SK-N-SH treated with all-trans-retinoic acid at 6 μM for 48 hours (cell line): ENCODE measurements around the gene CLEC17A.

Experiments used
- ATAC-seq: fragments of 200-7000 bp; cut with Tn5 transposase; 3 replicates; pipeline ENCODE4 v1.9.1; 2020; ENCODE audit warnings: mild to moderate bottlenecking, moderate library complexity
- ARNTL ChIP-seq: fragments of 450-650 bp; formaldehyde crosslinking; IDR thresholded peaks from 2 replicates; pipeline ENCODE4 v1.5.0; 2020; ENCODE audit warnings: low read depth, mild to moderate bottlenecking, moderate library complexity, borderline replicate concordance
- BACH2 ChIP-seq: fragments of 250-450 bp; sonication (Bioruptor Pico); IDR thresholded peaks from 2 replicates; pipeline ENCODE4 v1.9.0; 2021; ENCODE audit warnings: mild to moderate bottlenecking, borderline replicate concordance
- CSDC2 ChIP-seq: fragments of 250-450 bp; sonication (Bioruptor Pico); IDR thresholded peaks from 2 replicates; pipeline ENCODE4 v1.5.0; 2020; ENCODE audit warnings: mild to moderate bottlenecking, moderate library complexity
- ESRRG ChIP-seq: fragments of 250-450 bp; sonication (Bioruptor Pico); IDR thresholded peaks from 2 replicates; pipeline ENCODE4 v1.6.1; 2021; ENCODE audit warnings: mild to moderate bottlenecking
- GLIS3 ChIP-seq: fragments of 250-450 bp; sonication (Bioruptor Pico); IDR thresholded peaks from 2 replicates; pipeline ENCODE4 v1.5.0; 2020; ENCODE audit warnings: mild to moderate bottlenecking, moderate library complexity
- ISL1 ChIP-seq: fragments of 250-450 bp; sonication (Bioruptor Pico); IDR thresholded peaks from 2 replicates; pipeline ENCODE4 v2.1.2; 2022; ENCODE audit warnings: mild to moderate bottlenecking, moderate library complexity
- PPARA ChIP-seq: fragments of 250-450 bp; sonication (Bioruptor Pico); IDR thresholded peaks from 2 replicates; pipeline ENCODE4 v1.5.0; 2020; ENCODE audit warnings: mild to moderate bottlenecking, borderline replicate concordance
- RARB ChIP-seq: fragments of 250-450 bp; sonication (Bioruptor Pico); IDR thresholded peaks from 2 replicates; pipeline ENCODE4 v1.8.0; 2021; ENCODE audit warnings: mild to moderate bottlenecking, moderate library complexity
- SNAI2 ChIP-seq: fragments of 250-450 bp; sonication (Bioruptor Pico); IDR thresholded peaks from 2 replicates; pipeline ENCODE4 v1.5.0; 2020; ENCODE audit warnings: mild to moderate bottlenecking, moderate library complexity
- TCF4 ChIP-seq: fragments of 250-450 bp; sonication (Bioruptor Pico); IDR thresholded peaks from 2 replicates; pipeline ENCODE4 v1.8.0; 2021; ENCODE audit warnings: mild to moderate bottlenecking, moderate library complexity, borderline replicate concordance
- TOX ChIP-seq: fragments of 250-450 bp; sonication (Bioruptor Pico); IDR thresholded peaks from 2 replicates; pipeline ENCODE4 v1.8.0; 2021; ENCODE audit warnings: mild to moderate bottlenecking, moderate library complexity, borderline replicate concordance
- ZFP3 ChIP-seq: fragments of 250-450 bp; sonication (Bioruptor Pico); IDR thresholded peaks from 2 replicates; pipeline ENCODE4 v1.5.0; 2020; ENCODE audit warnings: mild to moderate bottlenecking, moderate library complexity
- ZFP30 ChIP-seq: fragments of 450-650 bp; formaldehyde crosslinking; IDR thresholded peaks from 2 replicates; pipeline ENCODE4 v1.5.0; 2022; ENCODE audit warnings: mild to moderate bottlenecking, moderate library complexity
- ZNF8 ChIP-seq: fragments of 450-650 bp; formaldehyde crosslinking; IDR thresholded peaks from 2 replicates; pipeline ENCODE4 v1.5.0; 2020; ENCODE audit warnings: mild to moderate bottlenecking, moderate library complexity
- TF ChIP-seq, protein P1 (sequence below): fragments of 250-450 bp; sonication (Bioruptor Pico); IDR thresholded peaks from 2 replicates; pipeline ENCODE4 v1.8.0; 2021; ENCODE audit warnings: low read depth, mild to moderate bottlenecking, moderate library complexity, borderline replicate concordance
- TF ChIP-seq, protein P2 (sequence below): fragments of 250-450 bp; sonication (Bioruptor Pico); IDR thresholded peaks from 2 replicates; pipeline ENCODE4 v1.8.0; 2020; ENCODE audit warnings: mild to moderate bottlenecking, moderate library complexity, borderline replicate concordance
- TF ChIP-seq, protein P3 (sequence below): fragments of 250-450 bp; sonication (Bioruptor Pico); IDR thresholded peaks from 2 replicates; pipeline ENCODE4 v1.5.0; 2020; ENCODE audit warnings: mild to moderate bottlenecking, moderate library complexity
- TF ChIP-seq, protein P4 (sequence below): fragments of 250-450 bp; sonication (Bioruptor Pico); IDR thresholded peaks from 2 replicates; pipeline ENCODE4 v1.5.1; 2020; ENCODE audit warnings: low read depth, mild to moderate bottlenecking, moderate library complexity
- TF ChIP-seq, protein P5 (sequence below): fragments of 250-450 bp; sonication (Bioruptor Pico); IDR thresholded peaks from 2 replicates; pipeline ENCODE4 v1.5.1; 2021; ENCODE audit warnings: mild to moderate bottlenecking, moderate library complexity

CLEC17A gene

DNA sequence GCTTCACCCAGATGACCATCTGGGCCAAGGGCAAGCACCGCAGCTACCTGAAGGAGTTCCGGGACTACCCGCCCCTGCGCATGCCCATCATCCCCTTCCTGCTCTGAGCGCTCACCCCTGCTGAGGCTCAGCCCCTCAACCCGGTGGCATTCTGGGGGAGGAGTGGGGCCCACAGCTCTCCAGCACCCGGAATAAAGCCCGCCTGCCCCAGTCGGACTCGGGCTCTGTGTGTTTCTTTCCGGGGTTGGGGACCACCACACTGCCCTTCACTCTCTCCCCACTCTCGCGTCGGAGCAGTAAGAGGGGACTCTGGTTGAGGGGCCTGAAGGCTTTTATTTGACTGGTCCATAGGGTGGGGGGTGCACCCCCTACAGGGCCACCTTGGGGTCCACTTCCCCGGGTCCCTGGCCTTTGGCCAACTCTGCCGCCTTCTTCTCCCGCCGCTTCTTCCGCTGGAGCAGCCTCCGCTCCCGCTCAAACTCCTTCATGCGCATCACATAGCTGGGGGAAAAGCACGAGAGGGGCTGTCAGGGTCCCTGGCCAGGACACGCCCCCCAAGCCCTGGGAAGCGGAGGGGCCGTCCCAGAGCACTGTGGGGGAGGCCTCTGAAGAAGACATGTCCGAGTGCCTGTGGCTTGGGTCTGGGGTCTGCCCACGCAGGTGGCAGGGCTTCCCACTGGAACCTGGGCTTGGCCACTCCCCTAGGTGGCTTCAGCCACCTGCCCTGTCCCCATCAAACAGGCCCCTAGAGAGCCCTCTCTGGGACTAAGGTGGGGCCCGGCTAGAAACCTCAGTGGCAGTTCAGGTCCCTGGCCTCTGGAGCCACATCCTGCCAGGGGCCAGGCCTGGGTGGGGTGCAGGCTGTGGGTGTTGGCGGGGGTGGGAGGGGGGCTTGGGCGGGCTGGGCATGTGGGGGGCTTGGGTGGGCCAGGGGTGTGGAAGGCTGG lies 16.8 kb upstream of the CLEC17A start:
- no peak for ATAC-seq
- no peak for TF ChIP-seq SNAI2 (CRISPR knock-in tag)
- TF ChIP-seq CSDC2 (CRISPR knock-in tag), result no peak

DNA sequence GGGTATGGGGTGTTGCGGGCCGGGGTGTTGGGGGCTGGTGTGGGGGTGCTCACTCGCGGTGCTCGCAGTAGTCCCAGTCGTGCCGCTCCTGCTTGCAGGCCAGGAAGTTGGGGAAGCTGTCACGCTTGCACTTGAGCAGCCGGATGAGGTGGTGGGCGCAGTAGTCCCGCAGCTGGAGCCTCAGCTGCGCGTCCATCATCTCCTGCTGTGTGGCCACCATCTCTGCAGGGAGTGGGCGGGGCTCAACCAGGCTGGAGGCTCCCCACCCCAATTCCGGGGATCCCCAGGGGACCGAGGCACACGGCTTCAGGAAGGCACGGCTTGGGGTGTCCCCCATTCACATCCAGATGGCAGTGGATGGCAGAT lies 16.2 kb upstream of the CLEC17A start:
- TF ChIP-seq ZFP3 (CRISPR knock-in tag), result no peak
- TF ChIP-seq, all 23 proteins: peak for 0
- ATAC-seq, result no peak

DNA sequence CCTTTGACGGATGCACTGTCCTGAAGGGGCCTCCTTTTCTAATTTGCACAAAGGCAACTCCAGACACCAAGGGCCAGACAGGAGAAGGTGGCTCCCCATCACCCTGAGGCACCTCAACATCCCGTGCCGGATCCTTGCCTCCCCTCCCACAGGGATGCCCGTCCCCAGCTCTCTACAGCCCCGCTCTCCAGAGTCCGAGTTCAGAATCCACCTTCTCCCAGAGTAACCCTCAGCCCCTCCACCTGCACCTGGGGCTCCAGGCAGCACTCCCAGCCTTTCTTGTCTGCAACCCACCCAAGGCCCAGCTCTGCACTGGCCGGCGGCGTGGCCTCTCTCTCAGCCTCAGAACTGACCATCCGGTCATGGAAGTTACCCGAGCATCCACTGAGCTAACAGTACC lies 15.8 kb upstream of the CLEC17A start:
- TF ChIP-seq SNAI2 (CRISPR knock-in tag), result no peak
- no peak for TF ChIP-seq TOX (CRISPR knock-in tag)
- no peak for TF ChIP-seq ESRRG (CRISPR knock-in tag)
- no peak for TF ChIP-seq ZFP30 (CRISPR knock-in tag)
- TF ChIP-seq, protein P1, sequence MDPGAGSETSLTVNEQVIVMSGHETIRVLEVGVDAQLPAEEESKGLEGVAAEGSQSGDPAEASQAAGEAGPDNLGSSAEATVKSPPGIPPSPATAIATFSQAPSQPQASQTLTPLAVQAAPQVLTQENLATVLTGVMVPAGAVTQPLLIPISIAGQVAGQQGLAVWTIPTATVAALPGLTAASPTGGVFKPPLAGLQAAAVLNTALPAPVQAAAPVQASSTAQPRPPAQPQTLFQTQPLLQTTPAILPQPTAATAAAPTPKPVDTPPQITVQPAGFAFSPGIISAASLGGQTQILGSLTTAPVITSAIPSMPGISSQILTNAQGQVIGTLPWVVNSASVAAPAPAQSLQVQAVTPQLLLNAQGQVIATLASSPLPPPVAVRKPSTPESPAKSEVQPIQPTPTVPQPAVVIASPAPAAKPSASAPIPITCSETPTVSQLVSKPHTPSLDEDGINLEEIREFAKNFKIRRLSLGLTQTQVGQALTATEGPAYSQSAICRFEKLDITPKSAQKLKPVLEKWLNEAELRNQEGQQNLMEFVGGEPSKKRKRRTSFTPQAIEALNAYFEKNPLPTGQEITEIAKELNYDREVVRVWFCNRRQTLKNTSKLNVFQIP (CRISPR knock-in tag), result no peak
- TF ChIP-seq BACH2 (CRISPR knock-in tag), result no peak
- TF ChIP-seq ZNF8, result no peak
- TF ChIP-seq RARB, result no peak
- TF ChIP-seq, protein P2, sequence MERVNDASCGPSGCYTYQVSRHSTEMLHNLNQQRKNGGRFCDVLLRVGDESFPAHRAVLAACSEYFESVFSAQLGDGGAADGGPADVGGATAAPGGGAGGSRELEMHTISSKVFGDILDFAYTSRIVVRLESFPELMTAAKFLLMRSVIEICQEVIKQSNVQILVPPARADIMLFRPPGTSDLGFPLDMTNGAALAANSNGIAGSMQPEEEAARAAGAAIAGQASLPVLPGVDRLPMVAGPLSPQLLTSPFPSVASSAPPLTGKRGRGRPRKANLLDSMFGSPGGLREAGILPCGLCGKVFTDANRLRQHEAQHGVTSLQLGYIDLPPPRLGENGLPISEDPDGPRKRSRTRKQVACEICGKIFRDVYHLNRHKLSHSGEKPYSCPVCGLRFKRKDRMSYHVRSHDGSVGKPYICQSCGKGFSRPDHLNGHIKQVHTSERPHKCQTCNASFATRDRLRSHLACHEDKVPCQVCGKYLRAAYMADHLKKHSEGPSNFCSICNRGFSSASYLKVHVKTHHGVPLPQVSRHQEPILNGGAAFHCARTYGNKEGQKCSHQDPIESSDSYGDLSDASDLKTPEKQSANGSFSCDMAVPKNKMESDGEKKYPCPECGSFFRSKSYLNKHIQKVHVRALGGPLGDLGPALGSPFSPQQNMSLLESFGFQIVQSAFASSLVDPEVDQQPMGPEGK (CRISPR knock-in tag), result no peak
- no peak for TF ChIP-seq CSDC2 (CRISPR knock-in tag)
- TF ChIP-seq, protein P3, sequence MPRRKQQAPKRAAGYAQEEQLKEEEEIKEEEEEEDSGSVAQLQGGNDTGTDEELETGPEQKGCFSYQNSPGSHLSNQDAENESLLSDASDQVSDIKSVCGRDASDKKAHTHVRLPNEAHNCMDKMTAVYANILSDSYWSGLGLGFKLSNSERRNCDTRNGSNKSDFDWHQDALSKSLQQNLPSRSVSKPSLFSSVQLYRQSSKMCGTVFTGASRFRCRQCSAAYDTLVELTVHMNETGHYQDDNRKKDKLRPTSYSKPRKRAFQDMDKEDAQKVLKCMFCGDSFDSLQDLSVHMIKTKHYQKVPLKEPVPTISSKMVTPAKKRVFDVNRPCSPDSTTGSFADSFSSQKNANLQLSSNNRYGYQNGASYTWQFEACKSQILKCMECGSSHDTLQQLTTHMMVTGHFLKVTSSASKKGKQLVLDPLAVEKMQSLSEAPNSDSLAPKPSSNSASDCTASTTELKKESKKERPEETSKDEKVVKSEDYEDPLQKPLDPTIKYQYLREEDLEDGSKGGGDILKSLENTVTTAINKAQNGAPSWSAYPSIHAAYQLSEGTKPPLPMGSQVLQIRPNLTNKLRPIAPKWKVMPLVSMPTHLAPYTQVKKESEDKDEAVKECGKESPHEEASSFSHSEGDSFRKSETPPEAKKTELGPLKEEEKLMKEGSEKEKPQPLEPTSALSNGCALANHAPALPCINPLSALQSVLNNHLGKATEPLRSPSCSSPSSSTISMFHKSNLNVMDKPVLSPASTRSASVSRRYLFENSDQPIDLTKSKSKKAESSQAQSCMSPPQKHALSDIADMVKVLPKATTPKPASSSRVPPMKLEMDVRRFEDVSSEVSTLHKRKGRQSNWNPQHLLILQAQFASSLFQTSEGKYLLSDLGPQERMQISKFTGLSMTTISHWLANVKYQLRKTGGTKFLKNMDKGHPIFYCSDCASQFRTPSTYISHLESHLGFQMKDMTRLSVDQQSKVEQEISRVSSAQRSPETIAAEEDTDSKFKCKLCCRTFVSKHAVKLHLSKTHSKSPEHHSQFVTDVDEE, result no peak
- no peak for TF ChIP-seq PPARA (CRISPR knock-in tag)
- TF ChIP-seq, protein P4, sequence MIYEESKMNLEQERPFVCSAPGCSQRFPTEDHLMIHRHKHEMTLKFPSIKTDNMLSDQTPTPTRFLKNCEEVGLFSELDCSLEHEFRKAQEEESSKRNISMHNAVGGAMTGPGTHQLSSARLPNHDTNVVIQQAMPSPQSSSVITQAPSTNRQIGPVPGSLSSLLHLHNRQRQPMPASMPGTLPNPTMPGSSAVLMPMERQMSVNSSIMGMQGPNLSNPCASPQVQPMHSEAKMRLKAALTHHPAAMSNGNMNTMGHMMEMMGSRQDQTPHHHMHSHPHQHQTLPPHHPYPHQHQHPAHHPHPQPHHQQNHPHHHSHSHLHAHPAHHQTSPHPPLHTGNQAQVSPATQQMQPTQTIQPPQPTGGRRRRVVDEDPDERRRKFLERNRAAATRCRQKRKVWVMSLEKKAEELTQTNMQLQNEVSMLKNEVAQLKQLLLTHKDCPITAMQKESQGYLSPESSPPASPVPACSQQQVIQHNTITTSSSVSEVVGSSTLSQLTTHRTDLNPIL (CRISPR knock-in tag), result no peak
- no peak for TF ChIP-seq ZFP3 (CRISPR knock-in tag)
- no peak for TF ChIP-seq ISL1
- no peak for TF ChIP-seq TCF4 (CRISPR knock-in tag)
- no peak for TF ChIP-seq ARNTL (CRISPR knock-in tag)
- ATAC-seq, result no peak

DNA sequence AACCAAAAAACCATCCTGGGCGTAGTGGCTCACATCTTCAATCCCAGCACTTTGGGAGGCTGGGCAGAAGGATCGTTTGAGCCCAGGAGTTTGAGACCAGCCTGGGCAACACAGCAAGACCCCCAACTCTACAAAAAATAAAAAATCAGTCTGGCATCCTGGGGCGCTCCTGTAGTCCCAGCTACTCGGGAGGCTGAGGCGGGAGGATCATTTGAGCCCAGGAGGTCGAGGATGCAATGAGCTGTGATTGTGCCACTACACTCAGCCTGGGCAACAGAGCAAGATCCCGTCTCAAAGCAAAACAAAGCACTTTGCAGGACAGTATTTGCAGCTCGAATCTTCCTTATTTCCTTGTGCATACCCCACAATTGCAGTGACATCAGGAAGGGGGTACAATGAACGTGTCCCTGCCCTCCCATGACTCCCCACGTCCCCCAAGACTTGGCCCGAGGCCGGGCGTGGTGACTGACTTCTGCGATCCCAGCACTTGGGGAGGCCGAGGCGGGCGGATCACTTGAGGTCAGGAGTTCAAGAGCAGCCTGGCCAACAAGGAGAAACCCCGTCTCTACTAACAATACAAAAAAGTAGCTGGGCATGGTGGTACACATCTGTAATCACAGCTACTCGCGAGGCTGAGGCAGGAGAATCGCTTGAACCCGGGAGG lies 11.9 kb upstream of the CLEC17A start:
- no peak for ATAC-seq
- TF ChIP-seq GLIS3 (CRISPR knock-in tag), result no peak
- no peak for TF ChIP-seq CSDC2 (CRISPR knock-in tag)
- TF ChIP-seq, protein P5, sequence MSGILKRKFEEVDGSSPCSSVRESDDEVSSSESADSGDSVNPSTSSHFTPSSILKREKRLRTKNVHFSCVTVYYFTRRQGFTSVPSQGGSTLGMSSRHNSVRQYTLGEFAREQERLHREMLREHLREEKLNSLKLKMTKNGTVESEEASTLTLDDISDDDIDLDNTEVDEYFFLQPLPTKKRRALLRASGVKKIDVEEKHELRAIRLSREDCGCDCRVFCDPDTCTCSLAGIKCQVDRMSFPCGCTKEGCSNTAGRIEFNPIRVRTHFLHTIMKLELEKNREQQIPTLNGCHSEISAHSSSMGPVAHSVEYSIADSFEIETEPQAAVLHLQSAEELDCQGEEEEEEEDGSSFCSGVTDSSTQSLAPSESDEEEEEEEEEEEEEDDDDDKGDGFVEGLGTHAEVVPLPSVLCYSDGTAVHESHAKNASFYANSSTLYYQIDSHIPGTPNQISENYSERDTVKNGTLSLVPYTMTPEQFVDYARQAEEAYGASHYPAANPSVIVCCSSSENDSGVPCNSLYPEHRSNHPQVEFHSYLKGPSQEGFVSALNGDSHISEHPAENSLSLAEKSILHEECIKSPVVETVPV (CRISPR knock-in tag), result no peak
- TF ChIP-seq ISL1, result no peak
- no peak for TF ChIP-seq RARB
